Umbilical cord (tissue), 2 donors: ENCODE results near the gene NEGR1. TPM values are rescaled to one million over a fixed set of nuclear protein-coding genes. Genes with fewer than 3 reads are reported as not detected.
A peak's percentile ranks its signal among the peaks of the same experiment; 100 is the strongest.

ENCODE experiments used
- DNase-seq: peaks from one replicate; pipeline ENCODE4 v3.0.0-alpha.2; 2015; ENCODE audit warnings: low spot score
- total RNA-seq: library from RNA; depleted of rRNA; stranded (reverse); fragments of >200 nt; gene quantifications from one replicate; pipeline ENCODE4 v1.2.3, GENCODE V29; 2014; ENCODE audit warnings: low replicate concordance; ENCODE audit not compliant: insufficient read depth

NEGR1 gene
- total RNA-seq, 1 donor from 2014 or later: 49.1 TPM

DNA sequence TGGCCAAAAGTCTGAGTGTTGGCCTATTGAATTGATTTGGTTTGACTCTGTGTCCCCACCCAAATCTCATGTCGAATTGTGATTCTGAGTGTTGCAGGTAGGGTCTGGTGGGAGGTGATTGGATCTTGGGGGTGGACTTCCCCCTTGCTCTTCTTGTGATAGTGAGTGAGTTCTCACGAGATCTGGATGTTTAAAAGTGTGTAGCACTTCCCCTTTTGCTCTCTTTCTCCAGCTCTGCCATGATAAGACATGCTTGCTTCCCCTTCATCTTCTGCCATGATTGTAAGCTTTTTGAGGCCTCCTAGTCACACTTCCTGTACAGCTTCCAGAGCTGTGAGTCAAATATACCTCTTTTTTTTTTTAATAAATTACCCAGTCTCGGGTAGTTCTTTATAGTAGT is 904.5 kb downstream of the NEGR1 start:
- no peak for DNase-seq

DNA sequence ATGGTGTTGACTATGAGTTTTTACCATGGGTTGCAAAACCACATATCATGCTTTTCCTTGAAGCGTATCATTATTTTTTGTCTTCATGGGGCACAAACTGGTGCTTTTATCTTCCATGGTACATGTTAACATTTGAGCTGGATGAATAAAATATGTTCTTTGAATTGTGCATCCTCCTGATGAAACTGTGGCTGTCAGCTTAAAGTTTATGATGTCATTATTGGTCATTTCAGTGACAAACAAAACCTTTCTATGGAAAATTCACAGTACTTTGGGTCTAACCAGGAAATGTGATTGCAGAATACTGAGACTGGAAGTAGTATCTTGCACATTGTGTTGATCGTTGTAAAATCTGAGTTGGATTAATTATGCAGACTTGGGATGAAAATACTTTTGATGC is 909.8 kb downstream of the NEGR1 start:
- DNase-seq: no peak

DNA sequence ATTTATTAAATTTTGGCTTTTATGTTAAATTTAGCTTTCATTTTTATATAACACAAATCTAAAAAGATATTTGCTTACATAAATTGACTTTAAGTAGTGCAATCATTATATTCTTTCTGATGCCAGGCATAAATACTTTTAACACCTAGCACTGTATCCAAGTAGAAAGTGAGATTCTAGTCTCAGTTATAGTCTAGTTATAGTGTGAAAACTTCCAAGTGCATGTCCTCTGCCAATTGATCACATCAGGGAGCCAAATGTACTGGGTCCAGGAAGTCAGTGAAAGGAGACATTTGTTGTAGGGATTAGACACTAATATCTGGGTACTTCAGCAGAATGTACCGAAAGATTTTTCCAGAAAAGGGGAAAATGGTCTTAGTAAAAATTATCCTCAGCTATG is 910.8 kb downstream of the NEGR1 start:
- DNase-seq: no peak

DNA sequence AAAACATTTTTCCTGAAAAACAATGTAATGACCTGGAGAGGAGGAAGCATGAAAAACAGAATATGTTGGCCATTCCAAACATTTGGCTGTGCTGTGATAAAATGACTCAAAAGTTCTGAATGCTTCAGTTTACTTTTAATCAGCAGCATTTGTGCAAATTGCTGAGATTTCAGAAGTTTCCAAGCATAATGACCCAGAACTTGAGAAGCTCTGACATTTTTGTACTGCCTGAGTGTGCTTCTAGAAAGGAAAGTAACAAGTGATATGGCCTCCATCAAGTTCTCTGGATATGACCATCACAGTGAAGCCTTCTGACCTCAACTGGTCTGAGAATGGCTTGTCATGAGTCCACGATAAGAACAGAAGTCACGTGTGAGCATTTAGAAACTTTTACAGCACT is 918.1 kb downstream of the NEGR1 start:
- DNase-seq: no peak

DNA sequence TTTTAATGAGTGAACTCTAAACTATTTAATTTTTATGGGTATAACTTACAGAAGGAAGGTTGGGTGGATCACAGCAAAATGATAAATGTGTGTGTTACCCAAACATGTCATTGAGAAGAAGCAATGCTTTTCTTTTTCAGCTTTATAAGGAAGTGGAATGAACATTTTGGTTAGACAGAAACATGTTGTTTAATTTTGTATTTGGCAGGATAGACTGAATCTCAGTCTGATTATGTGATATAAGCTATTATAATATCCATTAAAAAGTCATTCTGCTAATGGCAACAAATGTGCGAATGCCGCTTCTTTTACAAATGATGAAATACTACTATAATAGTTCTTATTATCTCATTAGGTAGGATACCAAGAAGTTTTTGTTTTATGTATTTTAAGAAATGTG is 919.6 kb downstream of the NEGR1 start:
- DNase-seq: no peak

DNA sequence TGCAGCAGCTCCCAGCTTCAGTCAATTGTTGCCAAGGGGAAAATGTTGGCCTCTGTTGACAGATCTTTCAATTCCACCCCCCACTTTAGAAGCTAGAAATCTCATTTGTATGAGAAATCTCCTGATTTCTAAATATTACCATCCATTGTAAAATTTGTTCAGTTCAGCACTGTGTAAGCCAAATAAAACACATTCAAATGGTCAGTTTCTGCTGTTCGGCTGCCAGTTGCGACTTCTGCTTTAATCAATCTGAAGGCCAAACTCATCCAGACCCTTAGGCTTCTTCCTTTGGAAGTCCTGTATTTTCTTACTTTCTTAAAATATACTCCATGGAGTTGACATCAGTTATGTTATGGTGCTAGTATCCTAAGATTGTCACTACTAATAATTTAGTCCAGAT is 920.3 kb downstream of the NEGR1 start:
- DNase-seq: no peak

DNA sequence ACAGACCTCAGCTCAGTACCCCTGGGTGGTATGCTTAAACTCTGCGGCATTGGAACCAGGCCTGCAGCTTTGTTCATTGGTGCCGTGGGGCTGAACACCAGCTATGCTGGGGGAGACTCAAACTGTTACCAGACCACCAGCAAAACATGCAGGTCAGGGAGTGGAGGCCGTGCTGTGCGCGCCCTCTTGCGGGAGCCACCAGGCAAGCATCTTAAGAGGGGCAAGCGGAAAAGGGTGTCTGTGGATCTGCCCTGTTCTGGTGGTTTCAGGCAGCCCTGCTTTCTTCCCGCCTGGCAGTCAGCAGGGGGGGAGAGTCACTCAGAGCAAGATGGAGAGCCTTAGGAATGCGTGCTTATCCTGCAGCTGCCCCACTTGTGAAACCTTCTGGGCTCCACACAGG is 924.6 kb downstream of the NEGR1 start:
- DNase-seq: no peak

DNA sequence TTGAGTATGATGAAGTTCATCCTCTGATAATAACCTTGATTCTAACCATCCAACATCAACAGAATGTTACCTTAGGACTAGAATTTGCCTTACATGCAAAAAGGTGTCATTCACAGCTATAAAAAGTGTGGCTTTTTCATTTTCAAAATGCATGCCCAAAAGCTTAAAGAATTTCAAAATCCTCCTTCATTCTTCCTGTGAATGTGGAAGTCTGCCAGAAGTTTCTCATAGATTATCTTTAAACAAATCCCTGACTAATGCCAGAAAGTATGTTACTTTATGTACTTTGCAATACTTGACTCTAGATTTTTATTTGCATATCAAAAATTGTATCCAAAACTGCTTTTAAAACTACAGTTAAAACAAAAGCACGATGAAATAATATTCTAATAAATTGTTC is 930.9 kb downstream of the NEGR1 start:
- peak; percentile 48 for DNase-seq

DNA sequence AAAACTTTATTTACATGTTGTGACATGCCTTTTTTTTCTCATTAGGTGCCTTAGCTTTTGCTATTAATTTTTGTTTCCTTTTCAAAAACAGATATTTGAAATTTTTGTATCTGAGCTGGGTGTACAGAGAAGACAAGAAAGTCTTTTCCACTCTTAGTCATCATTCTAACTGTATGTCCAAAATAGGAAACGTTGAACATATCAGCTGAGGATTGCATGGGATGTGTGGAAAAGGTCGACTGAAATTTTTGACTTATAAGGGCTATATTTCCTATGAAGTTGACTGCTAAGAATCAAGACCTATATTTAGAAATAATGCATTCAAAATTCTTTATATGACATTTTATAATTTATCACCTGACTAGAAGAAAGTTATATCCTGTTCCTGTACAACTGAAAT is 931.5 kb downstream of the NEGR1 start:
- DNase-seq: peak; percentile 33

DNA sequence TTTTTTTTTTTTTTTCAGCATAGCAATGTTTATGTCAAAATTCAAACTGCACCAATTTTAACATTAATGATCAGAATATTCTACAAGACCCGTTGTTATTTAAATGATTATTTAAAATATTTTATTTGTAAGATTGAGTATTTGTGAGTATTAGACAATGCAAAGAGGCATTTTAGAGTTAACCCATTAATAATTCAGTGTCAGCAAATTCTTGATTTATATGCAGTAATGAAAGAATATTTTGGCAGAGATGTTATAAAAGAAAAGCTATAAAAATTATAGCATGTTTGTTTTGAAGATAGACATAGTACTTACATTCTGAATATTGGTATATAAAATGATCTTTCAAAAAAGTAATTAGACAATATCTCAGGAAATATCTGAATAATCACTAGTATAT is 932.0 kb downstream of the NEGR1 start:
- no peak for DNase-seq
